GM18511 (cell line): ENCODE results near the gene LAMC3.
"Not testable (repeated sequence)": the region's sequence is repeated elsewhere in the genome, so short reads cannot be mapped to it uniquely, and the experiment has no call there.

Source experiments
- ATAC-seq: cut with Tn5 transposase; IDR thresholded peaks from one replicate; pipeline ENCODE4 v1.9.1; 2021; ENCODE audit warnings: mild to moderate bottlenecking, moderate library complexity; ENCODE audit not compliant: unreplicated experiment

The LAMC3 gene

DNA sequence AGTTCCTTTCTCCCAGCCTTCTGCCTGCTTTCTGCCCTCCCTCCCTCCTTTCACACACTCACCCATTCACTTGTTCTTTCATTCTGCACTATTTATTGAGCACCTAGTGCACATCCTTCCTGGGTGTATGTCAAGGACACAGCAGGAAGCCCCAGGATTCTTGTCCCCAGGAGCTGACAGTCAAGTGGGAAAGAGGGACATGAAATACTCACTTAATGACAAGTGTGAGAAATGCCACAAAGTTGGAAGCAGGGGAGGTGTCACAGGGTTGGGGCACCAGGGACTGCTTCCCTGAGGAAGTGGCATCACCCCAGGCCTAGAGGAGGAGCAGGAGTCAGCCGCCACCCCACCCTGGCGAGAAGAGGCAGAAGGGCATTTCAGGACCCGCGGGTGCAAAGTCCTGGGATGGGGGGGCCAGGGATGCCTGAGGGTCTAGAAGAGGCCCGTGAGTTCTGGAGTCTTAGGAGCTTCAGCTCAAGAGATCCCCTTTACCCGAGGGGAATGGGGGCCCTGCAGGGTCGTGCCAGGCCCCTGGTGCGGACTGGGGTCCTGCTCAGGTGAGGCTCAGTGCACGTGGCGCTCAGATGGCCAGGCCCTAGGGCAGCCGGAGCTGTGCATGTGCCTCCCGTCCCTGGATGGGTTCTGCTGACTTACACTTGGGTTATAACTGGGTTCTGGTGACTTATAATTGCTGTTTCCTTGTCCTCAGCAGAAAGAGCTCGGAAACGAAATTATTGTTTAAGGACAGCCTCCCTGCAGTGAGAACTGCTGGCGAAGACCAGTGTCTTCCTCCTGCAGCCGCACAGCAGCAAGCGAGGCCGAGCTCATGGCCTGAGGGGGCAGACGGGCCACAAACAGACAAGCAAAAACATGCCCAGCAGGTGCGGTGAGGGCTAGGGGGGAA lies 16.9 kb upstream of the LAMC3 start:
- ATAC-seq = no peak

DNA sequence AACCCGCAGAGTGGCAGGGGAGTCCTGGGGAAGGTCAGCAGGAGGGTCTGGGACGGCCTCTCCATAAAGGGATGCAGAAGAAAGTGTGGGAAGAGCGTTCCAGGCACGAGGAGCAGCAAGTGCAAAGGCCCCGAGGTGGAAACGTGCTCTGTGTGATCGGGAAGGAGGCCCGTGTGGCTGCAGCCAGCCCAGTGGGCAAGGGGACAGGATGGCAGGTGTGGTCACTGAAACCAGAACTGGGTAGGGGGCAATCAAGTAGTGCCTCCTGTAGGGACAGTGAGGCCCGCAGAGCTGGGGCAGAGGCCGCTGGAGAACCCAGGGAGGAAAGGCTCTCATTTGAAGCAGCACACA lies 16.3 kb upstream of the LAMC3 start:
- no peak for ATAC-seq

DNA sequence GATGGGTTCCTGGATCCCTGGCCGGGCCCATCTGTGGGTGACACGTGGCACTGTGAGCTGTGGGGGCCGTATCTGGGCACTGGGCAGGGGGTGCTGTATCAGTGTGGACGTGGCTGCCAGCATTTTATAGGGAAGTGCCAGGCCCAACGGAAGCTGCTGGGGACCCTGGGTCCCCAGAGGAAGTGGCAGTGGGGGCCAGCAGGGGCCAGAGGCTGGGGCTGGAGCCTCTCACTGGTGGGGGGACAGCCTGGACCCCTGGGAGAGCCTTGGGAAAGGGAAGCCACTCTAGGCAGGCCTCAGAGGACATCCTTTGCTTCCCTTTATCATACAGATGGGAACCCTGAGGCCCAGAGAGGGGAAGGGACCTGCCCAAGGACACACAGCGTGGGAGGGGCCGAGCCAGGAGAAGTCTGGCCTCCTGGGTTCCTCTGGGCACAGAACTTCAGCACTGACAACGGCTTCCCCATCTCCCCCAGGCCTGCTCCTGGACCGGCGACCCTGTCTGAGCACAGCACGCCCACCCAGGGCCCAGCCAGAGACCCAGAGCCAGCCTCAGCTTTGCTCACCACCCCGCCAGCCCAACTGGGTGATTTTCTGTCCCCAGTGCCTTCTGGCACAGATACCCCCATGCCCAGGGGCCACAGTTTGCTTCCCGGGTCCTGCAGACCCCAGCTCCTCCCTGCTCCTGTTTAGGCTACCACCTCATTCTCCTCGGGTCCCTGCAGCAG lies 15.5 kb upstream of the LAMC3 start:
- no peak for ATAC-seq

DNA sequence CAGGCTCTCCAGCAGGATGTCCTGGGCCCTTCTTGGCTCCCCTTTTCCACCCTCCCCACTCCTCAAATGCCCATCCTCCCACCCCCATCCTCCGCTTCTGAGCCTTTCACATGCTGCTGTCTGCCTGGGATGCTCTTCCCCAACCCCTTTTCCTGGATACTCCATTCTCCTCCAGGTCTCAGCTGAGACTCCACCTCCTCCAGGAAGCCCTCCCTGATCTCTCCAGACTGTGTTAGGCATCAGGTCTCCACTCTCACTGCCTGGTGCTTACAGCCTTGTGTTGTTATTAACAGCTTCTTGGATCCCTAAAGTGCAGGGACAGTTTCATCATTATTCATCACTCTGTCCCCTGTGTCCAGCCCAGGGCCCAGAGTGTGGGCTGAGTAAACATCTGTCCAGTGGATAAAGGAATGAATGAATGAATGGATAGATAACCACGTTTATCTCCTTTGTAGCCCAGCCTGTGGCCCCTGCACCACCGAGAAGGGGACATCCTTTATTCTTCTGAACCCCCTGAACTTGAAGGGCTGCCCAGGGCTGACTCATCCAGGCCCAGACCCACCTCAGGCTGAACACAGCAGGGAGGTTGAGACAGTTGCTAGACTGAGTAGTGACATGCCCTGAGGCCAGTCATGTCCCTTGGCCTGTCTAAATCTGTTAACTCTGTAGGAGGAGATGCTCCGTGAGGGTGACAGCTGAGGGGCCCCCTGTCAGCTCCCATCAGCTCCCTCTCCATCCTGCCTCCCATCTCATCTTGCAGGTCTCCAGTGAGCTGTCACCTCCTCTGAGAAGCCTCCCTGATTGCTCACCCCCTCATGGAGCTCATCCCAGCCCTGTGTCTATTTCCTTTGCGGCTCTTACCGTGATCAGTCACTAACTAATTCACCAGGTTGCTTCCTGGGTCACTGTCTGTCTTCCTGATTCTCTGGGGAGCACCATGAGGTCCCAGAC lies 14.6 kb upstream of the LAMC3 start:
- no peak for ATAC-seq

DNA sequence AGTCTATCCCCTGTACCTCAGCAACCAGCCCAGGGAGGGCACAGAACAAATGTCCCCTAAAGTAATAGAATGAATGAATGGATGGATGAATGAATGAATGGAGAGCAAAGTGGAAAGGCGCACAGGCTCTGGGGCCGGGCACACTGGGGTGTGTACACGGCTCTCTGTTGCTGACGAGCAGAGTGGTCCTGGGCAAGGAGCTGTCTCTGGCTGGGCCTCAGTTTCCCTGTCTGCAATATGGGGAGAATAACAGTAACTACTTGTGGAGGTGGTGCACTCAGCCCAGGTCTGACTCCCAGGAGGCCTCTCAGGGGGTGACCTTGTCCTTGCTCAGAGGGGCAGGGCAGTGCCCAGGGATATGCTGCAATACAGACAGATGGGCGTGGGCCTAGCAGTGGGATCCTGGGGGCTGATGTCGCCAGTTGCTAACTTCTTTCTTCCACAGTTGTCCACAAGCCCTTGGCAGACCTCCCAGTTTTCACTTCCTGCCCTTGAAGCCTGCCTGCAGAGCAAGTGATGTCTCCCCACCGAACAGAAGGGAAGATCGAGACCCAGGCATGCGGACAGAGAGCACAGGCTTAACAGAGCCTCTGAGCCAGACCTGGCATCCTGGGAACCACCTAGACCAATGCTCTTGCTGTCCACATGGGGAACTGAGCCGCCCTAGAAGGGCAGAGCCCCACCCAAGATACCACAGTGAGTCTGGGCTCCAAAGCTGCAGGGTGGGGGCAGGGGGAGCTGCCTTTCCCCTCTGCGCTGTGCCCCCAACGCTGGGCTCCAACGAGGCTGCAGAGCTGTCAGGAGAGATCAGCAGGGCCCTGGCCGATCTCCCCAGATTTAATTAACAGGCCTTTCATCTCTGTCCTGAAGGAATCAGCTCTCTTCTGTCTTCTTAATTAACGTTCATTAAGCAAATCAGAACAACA lies 13.6 kb upstream of the LAMC3 start:
- no peak for ATAC-seq

DNA sequence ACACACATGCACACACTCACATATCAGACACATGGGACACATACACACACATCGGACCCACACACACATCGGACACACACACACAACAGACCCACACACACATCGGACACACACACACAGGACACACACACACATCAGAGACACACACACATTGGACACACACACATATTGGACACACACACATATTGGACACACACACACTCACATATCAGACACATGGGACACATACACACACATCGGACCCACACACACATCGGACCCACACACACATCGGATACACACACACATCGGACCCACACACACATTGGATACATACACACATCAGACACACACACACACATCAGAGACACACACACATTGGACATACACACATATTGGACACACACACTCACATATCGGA lies 12.8 kb upstream of the LAMC3 start:
- ATAC-seq = no peak

DNA sequence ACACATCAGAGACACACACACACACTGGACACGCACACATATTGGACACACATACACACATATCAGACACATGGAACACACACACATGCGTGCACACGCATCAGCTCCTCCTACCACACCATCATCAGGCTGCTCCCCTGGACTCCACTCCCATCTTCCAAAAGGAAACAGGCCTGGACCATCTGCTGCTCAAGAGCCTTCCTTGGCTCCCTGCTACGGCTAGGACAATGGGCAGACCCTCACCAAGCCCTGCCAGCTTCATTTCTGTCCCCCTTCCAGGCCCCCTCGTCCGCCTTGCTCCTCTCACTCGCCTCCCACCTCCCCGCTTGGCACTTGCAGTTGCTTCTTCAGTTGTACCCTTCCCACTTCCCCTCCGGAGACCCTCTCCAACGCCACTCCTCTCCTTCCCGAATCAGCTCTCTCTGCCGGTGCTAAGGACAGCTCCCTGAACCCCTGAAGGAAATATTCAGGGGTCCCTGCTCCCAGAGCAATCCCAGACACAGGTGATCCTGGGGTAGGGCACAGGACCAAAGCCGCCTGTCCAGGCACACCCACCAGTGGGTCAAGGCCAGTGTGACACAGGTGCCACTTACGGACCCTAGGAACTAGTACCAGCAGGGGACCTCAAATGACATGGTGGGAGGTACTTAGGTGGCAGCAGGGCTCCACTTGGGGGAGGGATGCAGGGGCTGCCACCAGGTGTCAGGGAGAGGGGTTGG lies 12.1 kb upstream of the LAMC3 start:
- no peak for ATAC-seq

DNA sequence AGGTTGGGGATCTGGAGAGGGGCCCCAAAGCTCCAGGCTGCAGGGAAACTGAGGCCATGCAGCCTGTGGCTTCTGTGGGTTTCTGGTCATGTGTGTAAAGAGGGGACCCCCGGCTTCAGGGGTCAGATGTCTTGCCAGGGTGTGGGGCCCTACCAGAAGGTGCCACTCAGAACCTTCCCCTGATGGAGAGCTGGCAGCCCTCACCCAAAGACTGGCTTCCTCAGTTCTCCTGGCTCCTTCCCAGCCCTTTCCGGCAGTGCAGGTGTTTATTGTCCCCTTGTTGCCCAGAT lies 11.6 kb upstream of the LAMC3 start:
- no peak for ATAC-seq

DNA sequence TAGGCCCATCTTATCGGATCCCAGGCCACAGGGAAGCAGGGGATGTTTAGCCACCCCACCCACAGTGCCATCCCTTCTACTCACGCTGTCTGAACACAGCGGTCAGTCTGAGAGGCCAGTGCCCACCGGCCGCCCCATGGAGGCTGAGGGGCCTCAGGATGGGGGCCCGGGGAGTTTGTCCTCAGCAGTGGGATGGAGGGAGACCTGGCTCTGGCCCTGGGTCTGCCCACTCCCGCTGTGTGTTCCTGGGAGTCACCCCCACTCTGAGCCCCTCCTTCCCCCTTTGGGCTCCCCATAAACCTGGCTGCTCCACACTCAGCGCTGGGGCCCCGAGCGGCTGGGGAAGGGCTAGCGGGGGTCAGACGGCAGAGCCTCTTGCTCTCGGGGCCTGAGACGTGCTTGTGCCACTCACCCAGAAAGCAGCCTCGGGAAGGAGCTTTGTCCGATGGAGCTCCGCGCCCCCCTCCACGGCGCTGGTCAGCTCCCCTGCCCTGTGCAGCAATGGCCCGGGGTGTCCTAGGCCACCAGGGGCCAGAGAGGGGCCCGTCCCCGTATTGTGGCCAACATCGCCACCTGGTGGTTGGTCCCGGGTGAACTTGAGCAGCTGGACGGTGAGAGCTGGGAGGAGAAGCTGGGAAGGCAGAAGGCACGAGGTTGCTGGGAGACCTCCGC lies 10.9 kb upstream of the LAMC3 start:
- no peak for ATAC-seq

DNA sequence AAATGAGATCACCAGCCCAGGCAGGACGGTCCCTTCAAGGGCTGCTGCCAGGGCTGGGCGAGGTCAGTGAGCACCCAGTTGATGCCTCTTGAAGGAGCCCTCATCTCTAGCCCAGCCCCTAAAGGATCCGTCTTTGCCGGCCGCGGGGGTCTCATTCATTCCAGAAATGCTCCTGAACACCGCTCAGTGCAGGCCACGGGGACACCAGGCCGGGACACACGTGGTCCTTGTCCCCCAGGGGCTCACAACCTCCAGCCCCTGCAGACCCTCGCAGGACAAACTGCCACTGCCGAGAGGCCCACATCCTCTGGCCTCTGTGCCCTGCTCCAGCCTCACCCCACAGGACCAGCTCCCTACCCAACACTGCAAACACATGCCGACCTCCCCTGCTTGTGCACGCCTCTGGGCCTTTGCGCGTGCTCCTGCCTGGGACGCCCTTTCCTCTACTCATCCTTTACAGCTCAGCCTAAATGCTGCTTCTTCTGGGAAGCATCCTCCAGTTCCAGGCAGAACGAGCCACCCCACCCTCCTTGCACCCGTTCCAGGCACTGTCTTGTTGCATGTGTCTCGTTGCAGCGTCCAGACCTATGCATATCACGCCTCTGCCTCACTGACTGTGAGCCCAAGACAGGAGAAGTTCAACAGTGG lies 10.3 kb upstream of the LAMC3 start:
- ATAC-seq = no peak

DNA sequence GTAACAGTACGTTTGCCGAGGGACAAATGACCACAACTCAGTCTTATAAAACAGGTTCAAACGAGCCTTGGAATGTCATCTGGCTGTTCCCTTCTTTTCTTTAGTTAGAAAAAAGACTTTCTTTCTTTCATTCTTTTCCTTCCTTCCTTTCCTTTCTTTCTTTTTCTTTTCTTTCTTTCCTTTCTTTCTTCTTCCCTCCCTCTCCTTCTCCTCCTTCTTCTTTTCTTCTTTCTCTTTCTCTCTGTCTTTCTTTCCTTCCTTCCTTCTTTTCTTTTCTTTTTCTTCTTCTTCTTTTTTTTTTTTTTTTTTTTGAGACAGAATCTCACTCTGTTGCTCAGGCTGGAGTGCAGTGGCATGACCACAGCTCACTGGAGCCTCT lies 9.7 kb upstream of the LAMC3 start:
- ATAC-seq = no peak

DNA sequence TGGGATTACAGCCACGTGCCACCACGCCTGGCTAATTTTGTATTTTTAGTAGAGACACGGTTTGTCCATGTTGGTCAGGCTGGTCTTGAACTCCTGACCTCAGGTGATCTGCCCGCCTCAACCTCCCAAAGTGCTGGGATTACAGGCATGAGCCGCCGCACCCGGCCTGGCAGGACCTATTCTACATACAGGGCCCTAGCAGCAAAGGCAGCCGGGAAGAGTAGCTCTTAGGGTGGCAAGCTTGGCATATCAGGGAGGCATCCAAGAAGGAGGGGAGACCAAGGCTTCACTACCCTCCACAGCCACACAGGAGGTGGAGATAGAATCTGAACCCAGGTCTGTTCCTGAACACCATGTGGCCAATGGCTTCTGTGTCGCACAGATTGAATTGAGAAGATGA lies 8.4 kb upstream of the LAMC3 start:
- ATAC-seq = not testable (repeated sequence)

DNA sequence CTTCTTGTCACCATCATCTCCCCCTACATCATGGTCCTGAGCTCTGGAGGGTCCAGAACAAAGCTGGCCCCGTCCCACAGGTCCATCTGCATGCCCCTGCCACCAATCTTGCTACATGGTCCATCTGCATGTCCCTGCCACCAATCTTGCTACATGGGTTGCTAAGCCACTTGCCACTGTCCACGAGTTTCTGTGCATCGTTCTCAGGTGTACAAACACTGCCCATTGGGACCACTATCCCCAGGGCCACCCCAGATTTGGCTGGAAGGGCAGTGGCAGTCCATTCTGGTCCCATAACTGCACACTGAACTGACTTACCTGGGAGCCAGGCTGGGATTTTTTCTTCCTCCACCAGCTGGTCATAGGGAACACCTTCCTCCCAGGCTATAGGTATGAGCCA lies 8.0 kb upstream of the LAMC3 start:
- no peak for ATAC-seq

DNA sequence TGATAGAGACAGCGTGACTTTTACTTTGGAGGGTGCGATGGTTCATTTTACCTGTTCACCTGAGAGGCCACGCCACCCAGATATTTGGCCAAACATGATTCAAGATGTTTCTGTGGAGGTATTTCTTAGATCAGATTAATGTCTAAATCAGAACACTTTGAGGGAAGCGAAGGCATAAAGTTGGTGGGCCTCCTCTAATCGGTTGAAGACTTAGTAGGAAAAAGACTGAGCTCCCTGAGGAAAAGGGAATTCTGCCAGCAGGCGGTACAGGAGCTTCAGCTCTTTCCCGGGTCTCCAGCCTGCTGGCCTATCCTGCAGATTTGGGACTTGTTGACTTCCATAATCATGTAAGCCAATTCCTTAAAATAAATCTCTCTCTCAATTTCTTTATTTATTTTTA lies 7.0 kb upstream of the LAMC3 start:
- no peak for ATAC-seq

DNA sequence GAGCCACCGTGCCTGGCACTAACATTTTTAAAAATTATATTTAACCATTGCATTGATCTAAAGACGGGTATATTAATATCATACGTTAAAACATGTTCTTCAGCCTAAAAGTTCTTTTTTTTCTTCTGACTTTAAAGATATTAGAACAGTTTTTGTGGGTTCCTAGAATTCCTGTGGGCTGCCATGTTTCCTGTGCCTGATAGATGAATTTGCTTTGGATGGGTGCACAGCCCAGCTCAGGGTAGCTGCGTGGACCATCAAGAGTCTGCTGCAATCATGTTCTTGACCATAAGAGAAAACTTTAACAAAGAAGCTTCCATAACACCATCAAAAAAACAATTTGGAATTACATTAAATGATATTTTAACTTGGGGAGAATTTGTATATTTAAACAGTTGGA lies 2.4 kb upstream of the LAMC3 start:
- no peak for ATAC-seq

DNA sequence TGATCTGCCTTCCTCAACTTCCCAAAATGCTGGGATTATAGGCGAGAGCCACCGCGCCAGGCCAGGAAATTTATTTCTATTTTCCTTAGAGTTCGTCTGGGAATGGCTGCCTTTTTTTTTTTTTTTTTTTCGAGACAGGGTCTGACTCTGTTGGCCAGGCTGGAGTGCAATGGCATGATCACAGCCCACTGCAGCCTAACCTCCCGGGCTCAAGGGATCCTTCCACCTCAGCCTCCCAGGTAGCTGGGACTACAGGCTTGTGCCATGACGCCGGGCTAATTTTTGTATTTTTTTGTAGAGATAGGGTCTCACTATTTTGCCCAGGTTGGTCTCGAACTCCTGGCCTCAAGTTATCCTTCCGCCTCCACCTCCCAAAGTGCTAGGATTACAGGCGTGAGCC lies 888 bp upstream of the LAMC3 start:
- no peak for ATAC-seq

DNA sequence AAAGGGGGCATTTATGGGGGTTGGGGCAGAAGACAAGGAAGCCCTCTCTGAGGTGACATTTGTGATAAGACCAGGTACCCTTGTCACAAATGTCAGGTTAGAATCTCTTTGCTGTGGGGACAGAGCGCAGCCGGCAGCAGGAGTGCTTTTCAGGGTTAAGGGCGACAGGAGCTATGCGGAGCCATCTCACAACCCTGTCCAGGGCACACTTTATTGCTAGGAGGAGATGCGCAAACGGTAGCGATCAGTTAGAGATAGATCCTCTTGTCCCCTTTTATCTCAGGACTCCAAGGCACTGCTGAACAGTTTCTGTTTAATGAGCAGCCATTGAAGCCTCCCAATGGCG lies 438 bp upstream of the LAMC3 start:
- ATAC-seq = no peak

DNA sequence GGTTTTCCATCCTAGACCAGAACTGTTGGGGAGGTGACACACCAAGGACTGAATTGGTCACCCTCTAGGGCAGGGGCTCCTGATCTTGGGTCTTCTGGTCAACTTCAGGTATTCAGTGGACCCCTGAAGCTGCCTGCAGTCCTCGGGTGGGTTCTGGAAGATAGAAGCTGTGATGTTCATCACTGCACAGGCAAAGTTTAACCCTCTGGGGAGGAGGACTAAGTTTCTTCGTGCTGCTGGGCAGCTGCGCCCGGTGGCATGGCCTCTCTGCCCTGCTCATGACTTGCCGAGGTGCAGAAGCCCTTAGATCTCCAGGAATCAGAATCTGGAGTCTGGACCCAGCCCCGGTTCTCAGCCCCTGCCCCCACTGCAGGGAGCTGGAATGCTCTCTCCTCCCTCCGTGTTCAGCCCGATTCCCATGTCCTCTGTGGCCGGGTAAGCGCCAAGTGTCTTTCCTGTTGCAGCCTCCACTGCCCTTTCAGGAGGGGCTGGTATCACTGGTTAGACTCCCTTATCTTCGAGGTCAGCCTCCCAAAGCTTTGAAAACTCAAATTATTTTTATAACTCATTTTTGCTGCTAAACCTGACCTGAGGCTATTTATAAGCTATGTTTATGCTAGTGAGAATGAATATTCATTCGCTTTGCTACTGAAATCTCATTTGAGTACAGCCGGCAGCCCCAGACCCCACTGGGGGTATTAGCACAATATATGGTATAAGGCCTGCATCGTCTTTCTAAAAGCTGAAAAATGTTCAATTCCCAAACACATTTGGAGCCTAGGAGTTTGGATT lies 1.7 kb downstream of the LAMC3 start:
- ATAC-seq = no peak
